K562 (cell line): ENCODE data around the gene SEPHS1.

Experiments used
- CBFA2T2 ChIP-seq: fragments of 450-650 bp; conservative IDR thresholded peaks from 2 replicates; pipeline ENCODE4 v1.6.1; 2017; ENCODE audit warnings: mild to moderate bottlenecking
- EZH2 ChIP-seq: IDR thresholded peaks from 2 replicates; pipeline ENCODE4 v1.6.1; 2012; ENCODE audit warnings: low read depth, mild to moderate bottlenecking, inconsistent platforms, low read length, borderline replicate concordance
- JUND ChIP-seq, 2 experiments: IDR thresholded peaks; 2 replicates in 1 of 2; 3 replicates in 1 of 2; pipeline ENCODE4 v1.6.1; 2011; ENCODE audit warnings: borderline replicate concordance in 2 of 2, low read depth in 2 of 2, low read length in 2 of 2, improper control_type of control experiment in 1 of 2, missing biosample characterization in 1 of 2, missing genetic modification characterization in 1 of 2, missing genetic modification reagents in 1 of 2
- MAFK ChIP-seq: IDR thresholded peaks from 2 replicates; pipeline ENCODE4 v1.6.1; 2011; ENCODE audit warnings: low read length, improper control_type of control experiment
- POLR2G ChIP-seq: fragments of 200-400 bp; formaldehyde crosslinking; IDR thresholded peaks from 2 replicates; pipeline ENCODE4 v1.6.1; 2017; ENCODE audit warnings: low read depth, mild to moderate bottlenecking, antibody characterized with exemption, low read length, moderate library complexity
- SMARCC2 ChIP-seq: fragments of 450-650 bp; IDR thresholded peaks from 2 replicates; pipeline ENCODE4 v1.6.1; 2017; ENCODE audit warnings: antibody characterized with exemption, moderate library complexity, mild to moderate bottlenecking, low read depth
- SRF ChIP-seq, 2 experiments: fragments of 250-450, 450-650 bp in 1 of 2; sonication (Bioruptor Pico) in 1 of 2; sonication (generic) in 1 of 2; formaldehyde crosslinking; IDR thresholded peaks; 2 replicates each; pipeline versions ENCODE4 v1.5.0 to v1.5.1; 2020 to 2022; ENCODE audit warnings: mild to moderate bottlenecking in 1 of 2, missing genetic modification reagents in 1 of 2
- THRA ChIP-seq: fragments of 450-650 bp; IDR thresholded peaks from 2 replicates; pipeline ENCODE4 v1.6.1; 2017; ENCODE audit warnings: mild to moderate bottlenecking, moderate library complexity
- YY1 ChIP-seq, 3 experiments: IDR thresholded peaks; 2 replicates each; pipeline ENCODE4 v1.6.1; 2011; ENCODE audit warnings: low read length in 2 of 3, mild to moderate bottlenecking in 2 of 3, moderate library complexity in 2 of 3, borderline replicate concordance in 1 of 3, control low read depth in 1 of 3, low read depth in 1 of 3; ENCODE audit not compliant: insufficient read depth in 3 of 3, insufficient replicate concordance in 2 of 3, control insufficient read depth in 1 of 3, insufficient read length in 1 of 3; ENCODE audit errors: extremely low read depth in 1 of 3
- ZFP36 ChIP-seq: fragments of 150-350 bp; IDR thresholded peaks from 2 replicates; pipeline ENCODE4 v1.6.1; 2018; ENCODE audit warnings: low read length, low read depth; ENCODE audit not compliant: partially characterized antibody
- ZNF41 ChIP-seq: fragments of 250-450 bp; sonication (Bioruptor Pico); conservative IDR thresholded peaks from 2 replicates; pipeline ENCODE4 v1.4.0; 2020; ENCODE audit warnings: mild to moderate bottlenecking
- ZNF79 ChIP-seq: fragments of 250-450 bp; sonication (Bioruptor Pico); IDR thresholded peaks from 2 replicates; pipeline ENCODE4 v1.4.0; 2020; ENCODE audit warnings: low read depth, mild to moderate bottlenecking, moderate library complexity
- TF ChIP-seq, protein P1 (sequence below): fragments of 450-650 bp; IDR thresholded peaks from 2 replicates; pipeline ENCODE4 v1.6.1; 2016; ENCODE audit warnings: low read depth
- TF ChIP-seq, protein P2 (sequence below), 3 experiments: IDR thresholded peaks in 2 of 3; conservative IDR thresholded peaks in 1 of 3; 2 replicates each; pipeline ENCODE4 v1.5.1; 2011 to 2012; ENCODE audit warnings: low read length in 3 of 3, mild to moderate bottlenecking in 3 of 3, control low read depth in 2 of 3, improper control_type of control experiment in 1 of 3, inconsistent platforms in 1 of 3, low read depth in 1 of 3, mixed read lengths in 1 of 3, moderate library complexity in 1 of 3; ENCODE audit not compliant: insufficient read depth in 2 of 3

DNA sequence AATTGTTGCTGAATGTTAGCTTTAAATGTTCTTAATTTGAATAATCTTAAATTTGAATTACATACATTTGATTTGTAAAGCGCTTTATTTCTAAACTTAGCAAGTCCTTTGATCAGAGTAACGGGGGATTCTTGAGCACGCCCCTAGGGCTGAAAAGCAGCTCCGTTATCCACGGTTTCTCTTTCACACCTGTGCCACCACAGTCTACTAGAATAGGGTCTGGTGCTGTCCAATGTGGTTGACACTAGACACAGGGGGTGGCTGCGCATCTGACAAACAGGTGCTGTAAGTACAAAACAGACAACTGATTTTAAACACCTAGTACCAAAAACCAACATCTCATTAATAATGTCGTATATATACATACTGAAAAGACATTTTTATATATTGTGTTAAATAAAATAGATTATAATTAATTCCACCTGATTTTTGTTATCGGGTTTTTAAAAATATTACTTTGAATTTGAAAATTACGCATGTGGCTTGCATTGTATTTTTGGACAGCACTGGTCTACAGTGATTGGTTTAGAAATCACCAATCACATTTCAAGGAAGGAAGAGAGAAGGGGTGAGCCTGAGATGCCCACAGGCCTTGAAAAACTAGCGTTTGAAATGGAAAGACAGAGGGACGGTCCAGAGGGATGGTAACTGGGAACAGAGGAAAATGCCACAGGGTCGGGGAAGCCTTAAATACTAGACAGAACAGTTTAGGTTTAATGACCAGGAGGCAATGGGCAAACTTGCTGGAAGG lies 7.3 kb downstream of the SEPHS1 start:
- TF ChIP-seq ZNF79 (CRISPR knock-in tag) (no peak), THRA (no peak), JUND (IDR thresholded peaks at IDR 0.05; ENCODE audit: borderline replicate concordance, low read depth, low read length) (no peak), JUND (tag; IDR thresholded peaks at IDR 0.05; ENCODE audit: borderline replicate concordance, low read depth, low read length) (no peak), CBFA2T2 (no peak), YY1 (IDR thresholded peaks at IDR 0.05; ENCODE audit: borderline replicate concordance in 1 of 3, control insufficient read depth in 1 of 3, extremely low read depth in 1 of 3, insufficient read depth in 3 of 3, insufficient read length in 1 of 3, insufficient replicate concordance in 2 of 3, low read depth in 1 of 3, low read length in 2 of 3) (no peak), SRF (CRISPR knock-in tag; IDR thresholded peaks at IDR 0.05) (no peak), ZNF41 (CRISPR knock-in tag) (no peak), ZFP36 (no peak), POLR2G (no peak), MAFK (no peak), SMARCC2 (no peak), EZH2 (no peak)
- TF ChIP-seq, protein P1, sequence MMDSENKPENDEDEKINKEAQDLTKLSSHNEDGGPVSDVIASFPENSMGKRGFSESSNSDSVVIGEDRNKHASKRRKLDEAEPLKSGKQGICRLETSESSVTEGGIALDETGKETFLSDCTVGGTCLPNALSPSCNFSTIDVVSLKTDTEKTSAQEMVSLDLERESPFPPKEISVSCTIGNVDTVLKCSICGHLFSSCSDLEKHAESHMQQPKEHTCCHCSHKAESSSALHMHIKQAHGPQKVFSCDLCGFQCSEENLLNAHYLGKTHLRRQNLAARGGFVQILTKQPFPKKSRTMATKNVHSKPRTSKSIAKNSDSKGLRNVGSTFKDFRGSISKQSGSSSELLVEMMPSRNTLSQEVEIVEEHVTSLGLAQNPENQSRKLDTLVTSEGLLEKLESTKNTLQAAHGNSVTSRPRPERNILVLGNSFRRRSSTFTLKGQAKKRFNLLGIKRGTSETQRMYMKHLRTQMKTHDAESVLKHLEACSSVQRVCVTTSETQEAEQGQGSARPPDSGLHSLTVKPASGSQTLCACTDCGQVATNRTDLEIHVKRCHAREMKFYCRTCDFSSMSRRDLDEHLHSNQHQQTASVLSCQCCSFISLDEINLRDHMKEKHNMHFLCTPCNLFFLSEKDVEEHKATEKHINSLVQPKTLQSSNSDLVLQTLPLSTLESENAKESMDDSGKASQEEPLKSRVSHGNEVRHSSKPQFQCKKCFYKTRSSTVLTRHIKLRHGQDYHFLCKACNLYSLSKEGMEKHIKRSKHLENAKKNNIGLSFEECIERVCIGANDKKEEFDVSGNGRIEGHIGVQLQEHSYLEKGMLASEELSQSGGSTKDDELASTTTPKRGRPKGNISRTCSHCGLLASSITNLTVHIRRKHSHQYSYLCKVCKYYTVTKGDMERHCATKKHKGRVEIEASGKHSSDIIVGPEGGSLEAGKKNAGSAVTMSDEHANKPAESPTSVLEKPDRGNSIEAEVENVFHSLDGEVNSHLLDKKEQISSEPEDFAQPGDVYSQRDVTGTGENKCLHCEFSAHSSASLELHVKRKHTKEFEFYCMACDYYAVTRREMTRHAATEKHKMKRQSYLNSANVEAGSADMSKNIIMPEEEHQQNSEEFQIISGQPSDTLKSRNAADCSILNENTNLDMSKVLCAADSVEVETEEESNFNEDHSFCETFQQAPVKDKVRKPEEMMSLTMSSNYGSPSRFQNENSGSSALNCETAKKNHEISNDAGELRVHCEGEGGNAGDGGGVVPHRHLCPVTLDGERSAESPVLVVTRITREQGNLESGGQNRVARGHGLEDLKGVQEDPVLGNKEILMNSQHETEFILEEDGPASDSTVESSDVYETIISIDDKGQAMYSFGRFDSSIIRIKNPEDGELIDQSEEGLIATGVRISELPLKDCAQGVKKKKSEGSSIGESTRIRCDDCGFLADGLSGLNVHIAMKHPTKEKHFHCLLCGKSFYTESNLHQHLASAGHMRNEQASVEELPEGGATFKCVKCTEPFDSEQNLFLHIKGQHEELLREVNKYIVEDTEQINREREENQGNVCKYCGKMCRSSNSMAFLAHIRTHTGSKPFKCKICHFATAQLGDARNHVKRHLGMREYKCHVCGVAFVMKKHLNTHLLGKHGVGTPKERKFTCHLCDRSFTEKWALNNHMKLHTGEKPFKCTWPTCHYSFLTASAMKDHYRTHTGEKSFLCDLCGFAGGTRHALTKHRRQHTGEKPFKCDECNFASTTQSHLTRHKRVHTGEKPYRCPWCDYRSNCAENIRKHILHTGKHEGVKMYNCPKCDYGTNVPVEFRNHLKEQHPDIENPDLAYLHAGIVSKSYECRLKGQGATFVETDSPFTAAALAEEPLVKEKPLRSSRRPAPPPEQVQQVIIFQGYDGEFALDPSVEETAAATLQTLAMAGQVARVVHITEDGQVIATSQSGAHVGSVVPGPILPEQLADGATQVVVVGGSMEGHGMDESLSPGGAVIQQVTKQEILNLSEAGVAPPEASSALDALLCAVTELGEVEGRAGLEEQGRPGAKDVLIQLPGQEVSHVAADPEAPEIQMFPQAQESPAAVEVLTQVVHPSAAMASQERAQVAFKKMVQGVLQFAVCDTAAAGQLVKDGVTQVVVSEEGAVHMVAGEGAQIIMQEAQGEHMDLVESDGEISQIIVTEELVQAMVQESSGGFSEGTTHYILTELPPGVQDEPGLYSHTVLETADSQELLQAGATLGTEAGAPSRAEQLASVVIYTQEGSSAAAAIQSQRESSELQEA, result no peak
- TF ChIP-seq, protein P2, sequence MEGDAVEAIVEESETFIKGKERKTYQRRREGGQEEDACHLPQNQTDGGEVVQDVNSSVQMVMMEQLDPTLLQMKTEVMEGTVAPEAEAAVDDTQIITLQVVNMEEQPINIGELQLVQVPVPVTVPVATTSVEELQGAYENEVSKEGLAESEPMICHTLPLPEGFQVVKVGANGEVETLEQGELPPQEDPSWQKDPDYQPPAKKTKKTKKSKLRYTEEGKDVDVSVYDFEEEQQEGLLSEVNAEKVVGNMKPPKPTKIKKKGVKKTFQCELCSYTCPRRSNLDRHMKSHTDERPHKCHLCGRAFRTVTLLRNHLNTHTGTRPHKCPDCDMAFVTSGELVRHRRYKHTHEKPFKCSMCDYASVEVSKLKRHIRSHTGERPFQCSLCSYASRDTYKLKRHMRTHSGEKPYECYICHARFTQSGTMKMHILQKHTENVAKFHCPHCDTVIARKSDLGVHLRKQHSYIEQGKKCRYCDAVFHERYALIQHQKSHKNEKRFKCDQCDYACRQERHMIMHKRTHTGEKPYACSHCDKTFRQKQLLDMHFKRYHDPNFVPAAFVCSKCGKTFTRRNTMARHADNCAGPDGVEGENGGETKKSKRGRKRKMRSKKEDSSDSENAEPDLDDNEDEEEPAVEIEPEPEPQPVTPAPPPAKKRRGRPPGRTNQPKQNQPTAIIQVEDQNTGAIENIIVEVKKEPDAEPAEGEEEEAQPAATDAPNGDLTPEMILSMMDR (IDR thresholded peaks at IDR 0.05 in 2 of 3, conservative IDR thresholded peaks at IDR 0.05 in 1 of 3; ENCODE audit: insufficient read depth in 2 of 3, low read depth in 1 of 3, low read length in 3 of 3), result no peak
